NCI-H226 (cell line): ENCODE data around the gene ATG5.
"Not testable (repeated sequence)": the region's sequence is repeated elsewhere in the genome, so short reads cannot be mapped to it uniquely, and the experiment has no call there.

ENCODE experiments used
- DNase-seq: peaks from one replicate; pipeline ENCODE4 v3.0.0-alpha.2; 2015

Gene ATG5

GRCh38 chr6:106256201-106256968 is 69.2 kb downstream of the ATG5 start:
- peak; percentile 21 for DNase-seq

GRCh38 chr6:106255306-106255705 is 70.3 kb downstream of the ATG5 start:
- DNase-seq: no peak

DNA sequence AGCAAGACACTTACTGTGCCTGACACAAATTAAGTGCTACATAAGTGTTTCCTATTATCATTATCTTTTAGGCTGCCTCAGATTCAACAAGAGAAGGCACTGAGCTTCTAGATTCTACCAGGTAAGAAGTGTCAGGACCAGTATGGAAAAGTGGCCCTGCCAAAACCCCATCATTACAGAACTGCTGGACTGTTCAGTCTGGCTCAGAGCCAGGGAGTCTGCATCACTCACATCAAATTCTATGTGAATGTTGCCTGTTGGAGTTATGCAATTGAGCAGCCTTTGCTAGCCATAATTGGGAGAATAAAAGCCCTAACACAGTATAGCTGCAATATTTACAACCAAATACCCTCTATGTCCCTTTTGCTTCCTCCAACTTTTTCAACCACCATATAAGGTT is 70.9 kb downstream of the ATG5 start:
- DNase-seq: peak; percentile 63

DNA sequence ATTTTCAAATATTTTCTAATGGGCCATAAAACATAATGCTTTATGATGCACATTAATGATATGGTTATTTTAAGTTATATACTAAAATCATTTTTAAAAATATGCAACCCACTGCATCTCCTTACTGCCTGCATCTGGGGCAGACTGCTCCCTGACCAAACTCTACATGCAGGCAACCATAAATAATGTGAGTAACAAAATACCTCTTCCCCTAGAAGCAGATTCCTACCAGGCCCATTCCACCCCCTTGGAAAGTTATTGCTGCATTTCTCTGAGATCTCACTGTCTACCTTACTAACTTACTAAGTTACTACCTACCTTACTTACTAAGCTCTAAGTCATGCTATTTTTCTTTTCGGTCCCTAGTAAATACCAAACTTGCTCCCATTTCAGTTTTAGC is 71.8 kb downstream of the ATG5 start:
- peak; percentile 2 for DNase-seq

- peak; percentile 74 for DNase-seq
Observed at GRCh38 chr6:106253172-106253571, 72.4 kb downstream of the ATG5 start.

DNA sequence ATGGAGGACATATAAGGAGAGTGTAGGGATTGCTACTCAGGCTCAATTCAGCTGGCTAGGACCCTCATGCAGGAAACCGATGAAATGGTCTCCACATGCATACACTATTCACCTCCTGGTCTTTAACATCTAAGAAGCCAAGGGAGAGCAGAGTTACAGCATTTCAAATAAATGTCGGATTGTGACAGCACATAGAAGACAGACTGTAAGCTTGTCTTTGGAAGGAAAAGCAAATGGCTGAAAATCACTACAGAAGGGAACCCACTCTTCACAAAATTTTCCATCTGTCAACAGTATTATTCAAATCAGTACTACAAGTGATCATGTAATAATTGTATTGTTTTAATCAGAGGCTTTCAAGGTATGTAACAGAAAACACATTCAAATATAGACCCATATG is 72.9 kb downstream of the ATG5 start:
- DNase-seq: no peak

- not testable (repeated sequence) for DNase-seq
Observed at GRCh38 chr6:106251531-106252255, 73.9 kb downstream of the ATG5 start.

DNA sequence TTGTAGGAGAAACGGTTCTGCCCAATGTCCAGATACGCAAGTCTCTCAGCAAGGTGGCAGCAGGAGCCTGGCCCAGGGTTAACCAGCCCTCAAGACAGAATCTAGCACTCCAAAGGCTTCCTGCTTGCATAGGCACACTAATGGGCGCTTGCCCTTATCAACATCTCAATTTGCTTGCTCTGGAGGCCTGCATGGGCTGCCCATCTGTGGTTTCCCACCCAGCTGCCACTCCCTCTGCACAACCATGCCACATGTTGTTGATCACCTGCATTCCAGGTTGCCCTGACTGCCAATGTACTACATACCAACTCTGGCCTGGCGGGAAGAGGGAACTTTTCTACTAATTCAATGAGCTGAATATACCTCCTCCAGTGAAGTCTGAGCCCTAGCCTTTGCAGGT is 74.6 kb downstream of the ATG5 start:
- no peak for DNase-seq

DNA sequence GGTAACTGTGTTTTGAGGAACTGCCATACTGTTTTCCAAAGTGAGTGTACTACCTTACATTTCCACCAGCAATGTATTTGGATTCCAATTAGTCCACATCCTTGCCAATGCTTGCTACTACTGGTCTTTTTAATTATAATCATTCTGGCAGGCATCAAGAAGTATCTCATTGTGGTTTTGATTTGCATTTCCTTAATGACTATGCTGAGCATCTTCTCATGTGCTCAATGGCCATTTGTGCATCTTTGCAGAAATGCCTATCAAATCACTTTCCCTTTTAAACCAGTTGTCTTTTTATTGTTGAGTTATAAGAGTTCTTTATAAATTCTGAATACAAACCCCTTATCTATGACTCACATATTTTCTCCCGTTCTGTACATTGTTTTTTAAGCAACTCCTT is 75.9 kb downstream of the ATG5 start:
- DNase-seq: no peak

DNA sequence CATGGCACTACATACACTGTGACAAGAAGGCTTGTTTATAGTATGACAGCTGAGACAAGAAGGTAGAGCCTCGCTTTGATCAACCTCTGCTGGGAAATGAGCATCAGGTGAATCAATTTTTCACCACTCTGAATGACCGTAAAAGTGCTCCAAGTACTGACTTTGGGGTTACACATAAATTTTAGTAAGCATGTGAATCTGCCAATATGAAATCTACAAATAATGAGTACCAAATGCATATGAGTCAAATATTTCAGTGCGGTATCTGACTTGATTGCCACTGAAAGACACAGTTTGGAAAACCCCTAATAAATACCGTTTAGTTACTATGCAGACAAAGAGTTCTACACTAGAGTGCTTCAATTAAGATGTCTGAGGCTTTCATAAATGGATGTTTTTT is 77.8 kb downstream of the ATG5 start:
- DNase-seq: no peak

DNA sequence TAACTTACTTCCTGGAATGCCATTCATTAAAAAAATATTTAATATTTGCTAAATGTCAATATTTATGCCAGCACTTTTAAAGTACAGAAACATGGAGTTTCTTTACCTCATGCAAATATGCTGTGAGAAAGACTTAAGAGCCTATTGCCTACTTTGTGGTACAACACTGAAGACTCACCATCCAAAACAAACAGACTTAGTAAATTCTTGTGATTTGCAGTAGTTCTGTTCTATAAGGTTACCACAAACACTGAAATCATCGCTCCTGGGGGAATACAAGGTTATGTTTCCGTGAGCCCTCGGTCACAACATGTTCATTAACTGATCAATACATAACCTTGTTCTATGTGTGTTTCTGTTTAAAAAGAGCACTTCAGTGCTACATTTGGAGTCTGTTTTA is 78.3 kb downstream of the ATG5 start:
- DNase-seq: no peak

- DNase-seq: no peak
Observed at GRCh38 chr6:106244931-106245330, 80.6 kb downstream of the ATG5 start.

GRCh38 chr6:106244521-106244920 is 81.0 kb downstream of the ATG5 start:
- DNase-seq: no peak

GRCh38 chr6:106243261-106243660 is 82.3 kb downstream of the ATG5 start:
- DNase-seq: no peak

GRCh38 chr6:106241498-106241897 is 84.1 kb downstream of the ATG5 start:
- no peak for DNase-seq

DNA sequence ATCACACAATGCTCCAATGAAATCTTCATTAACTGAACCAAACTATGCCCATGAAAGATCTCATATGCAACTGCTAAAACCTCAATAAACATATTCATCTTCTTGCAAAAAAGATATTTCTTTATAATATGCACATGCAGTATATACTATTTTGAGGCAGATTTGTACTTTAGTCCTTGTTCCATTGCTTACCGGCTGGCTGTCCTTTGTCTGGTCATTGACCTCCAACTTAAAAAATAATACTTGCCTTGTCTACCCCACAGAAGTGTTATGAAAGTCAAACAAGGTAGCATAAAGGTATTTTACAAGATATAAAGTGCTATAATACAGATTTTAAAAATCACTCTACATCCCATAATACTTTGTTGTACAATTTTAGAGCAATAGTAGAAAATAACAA is 88.3 kb downstream of the ATG5 start:
- no peak for DNase-seq

- not testable (repeated sequence) for DNase-seq
Observed at GRCh38 chr6:106229876-106230445, 95.6 kb downstream of the ATG5 start.

DNA sequence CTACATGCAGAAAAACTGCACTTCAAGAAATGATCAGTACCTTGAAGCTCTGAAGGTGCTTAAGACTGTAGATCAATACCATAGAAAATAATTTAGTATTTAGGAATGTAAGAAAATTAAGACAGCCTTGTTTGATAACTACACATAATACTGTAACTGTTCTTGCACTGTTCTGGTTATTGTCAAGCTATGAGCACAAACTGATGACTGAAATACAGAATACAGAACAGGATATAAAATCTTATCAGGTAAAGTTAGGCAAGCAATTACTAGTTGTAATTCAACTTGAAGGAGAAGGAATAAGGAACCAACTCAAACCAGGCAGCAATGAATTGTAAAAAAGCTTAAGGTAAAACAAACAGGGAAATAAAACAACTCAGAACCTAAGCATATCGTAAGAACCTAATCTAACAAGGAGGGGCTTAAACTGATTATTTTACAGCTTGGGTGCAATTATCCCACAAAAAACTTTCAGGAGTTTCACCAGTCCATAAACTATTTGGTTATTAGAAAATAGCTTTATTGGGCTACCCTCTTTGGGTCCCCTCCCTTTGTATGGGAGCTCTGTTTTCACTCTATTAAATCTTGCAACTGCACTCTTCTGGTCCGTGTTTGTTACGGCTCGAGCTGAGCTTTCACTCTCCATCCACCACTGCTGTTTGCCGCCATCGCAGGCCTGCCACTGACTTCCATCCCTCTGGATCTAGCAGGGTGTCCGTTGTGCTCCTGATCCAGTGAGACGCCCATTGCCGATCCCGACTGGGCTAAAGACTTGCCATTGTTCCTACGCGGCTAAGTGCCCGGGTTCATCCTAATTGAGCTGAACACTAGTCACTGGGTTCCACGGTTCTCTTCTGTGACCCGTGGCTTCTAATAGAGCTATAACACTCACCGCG is 97.7 kb downstream of the ATG5 start:
- DNase-seq: no peak

DNA sequence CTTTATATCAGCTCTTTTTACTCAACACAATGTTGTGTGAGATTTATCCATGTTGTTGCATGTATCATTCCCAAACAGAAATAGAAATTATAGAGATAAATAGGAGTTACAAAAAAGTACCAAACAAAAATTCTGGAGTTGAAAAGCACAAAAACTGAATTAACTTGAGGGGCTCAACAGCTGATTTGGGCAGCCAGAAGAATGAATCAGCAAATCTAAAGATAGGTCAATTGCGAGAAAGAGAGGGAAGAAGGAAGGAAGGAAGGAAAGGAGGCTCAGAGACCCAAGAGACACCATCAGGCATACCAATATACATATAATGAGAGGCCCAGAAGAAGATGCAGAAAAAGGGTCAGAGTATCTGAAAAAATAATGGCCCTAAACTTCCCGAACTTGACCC is 98.9 kb downstream of the ATG5 start:
- no peak for DNase-seq

DNA sequence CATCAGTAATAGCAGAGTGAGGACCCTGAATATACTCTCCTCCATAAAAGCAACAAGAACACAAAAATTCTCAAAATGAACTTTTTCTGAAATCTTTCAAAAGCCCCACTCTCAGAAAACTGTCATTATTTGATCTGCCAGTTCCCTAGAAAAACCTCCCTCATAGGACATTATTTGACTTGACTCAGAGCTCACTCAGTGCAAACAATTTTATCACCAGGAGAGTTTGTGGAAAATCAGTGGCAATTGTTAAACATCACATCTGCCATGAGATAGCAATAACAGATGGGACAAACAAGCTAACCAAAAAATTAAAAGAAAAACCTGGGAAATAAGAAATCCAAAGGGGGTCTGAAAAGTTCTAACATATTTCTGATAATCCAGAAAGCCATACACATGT is 100.0 kb downstream of the ATG5 start:
- no peak for DNase-seq

DNA sequence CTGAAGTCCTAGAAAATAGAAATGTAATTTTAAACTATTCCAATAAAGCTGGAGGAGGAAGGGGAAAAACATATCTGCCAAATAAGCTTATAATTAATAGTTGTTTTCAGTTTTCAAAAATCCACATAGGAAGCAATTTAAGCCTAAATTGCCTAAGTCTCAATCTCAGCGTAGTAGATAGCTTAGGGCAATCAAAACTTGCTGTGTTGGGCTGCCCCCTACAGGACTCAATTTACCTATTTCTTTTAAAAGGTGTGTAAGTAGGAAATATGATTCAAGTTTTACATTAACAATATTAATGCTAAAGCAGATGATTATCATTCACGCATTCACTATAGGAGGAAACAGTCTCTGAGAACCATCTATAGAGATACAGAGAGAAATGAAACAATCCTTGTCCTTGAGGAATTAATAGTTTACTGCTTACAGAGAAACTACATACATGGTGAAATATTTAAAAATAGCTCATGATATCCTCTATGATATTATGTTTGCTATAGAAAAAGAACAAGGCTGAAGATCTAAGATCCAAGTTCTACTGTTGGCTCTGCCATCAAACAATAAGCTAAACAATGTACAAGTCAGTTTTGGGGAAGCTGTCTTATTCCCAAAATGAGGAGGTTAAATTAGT is 102.1 kb downstream of the ATG5 start:
- DNase-seq: peak; percentile 45

DNA sequence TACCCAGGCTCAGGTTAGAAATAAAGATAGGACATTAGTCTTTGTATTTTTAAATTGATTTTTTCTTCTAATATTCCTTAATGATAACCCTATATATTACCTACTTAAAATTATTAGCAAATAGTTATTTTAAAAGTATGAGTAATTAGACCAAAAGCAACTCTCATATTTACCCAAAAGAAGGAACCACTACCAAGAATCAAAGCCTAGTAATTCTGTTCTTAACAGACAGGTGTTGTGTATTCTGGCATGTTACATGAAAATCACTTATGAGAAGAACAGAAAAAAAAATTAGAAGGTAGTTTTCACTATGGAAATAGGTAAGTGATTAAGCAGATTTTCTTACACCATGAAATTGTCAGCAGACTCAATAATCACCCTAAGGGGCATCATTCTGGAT is 105.1 kb downstream of the ATG5 start:
- DNase-seq: no peak

GRCh38 chr6:106216527-106216926 is 109.0 kb downstream of the ATG5 start:
- DNase-seq: no peak
